AG08395 (cell line): ENCODE data around the gene DCTN4.
A peak's percentile ranks its signal among the peaks of the same experiment; 100 is the strongest.
"Not testable (repeated sequence)": the region's sequence is repeated elsewhere in the genome, so short reads cannot be mapped to it uniquely, and the experiment has no call there.

Source experiments
- DNase-seq: peaks from one replicate; pipeline ENCODE4 v3.0.0; 2012; ENCODE audit warnings: mixed read lengths, low spot score

DCTN4 gene

DNA sequence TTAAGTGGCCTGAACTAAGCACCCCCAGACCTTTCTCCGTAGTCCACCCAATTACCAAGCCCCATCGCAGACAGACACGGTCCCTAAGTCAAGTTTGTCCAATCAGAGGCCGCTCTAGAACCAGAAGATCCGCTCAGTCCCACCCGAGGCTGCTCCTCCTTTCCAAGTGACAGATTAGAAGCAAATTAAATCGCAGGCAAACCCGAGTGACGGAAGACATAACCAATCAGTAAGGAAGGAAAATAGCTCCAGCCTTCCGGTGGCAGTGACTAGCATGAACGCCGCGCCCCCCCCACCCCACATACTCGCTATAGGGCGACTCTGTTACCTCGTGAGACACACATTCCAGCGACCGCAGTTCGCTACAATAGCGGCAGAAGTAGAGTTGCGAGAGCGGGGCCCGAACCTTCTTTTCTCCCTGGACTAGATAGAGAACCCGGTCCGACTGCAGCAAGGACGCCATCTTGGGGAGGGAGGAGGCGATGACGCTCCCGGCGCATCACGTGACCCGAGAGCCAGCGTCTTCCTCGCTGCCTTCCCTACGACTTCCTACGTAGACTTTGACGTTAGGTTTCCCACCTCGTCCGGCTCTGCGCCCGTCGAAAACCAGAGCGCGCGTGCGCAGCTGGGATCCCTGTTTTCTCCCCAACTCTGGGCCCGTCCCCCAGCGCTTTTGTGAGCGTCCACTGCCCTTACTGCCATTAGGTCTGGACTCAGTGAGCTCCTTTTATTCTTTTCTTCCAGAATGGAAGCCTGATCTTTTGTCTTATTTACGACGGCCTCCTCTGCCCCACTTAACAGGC is at the start of gene DCTN4:
Gene DCTN4, minus strand, starts transcription at position 487 of the 803 bp plus-strand sequence. Its CDS starts 24 bp downstream, at position 463.
- DNase-seq, result peak; percentile 97

DNA sequence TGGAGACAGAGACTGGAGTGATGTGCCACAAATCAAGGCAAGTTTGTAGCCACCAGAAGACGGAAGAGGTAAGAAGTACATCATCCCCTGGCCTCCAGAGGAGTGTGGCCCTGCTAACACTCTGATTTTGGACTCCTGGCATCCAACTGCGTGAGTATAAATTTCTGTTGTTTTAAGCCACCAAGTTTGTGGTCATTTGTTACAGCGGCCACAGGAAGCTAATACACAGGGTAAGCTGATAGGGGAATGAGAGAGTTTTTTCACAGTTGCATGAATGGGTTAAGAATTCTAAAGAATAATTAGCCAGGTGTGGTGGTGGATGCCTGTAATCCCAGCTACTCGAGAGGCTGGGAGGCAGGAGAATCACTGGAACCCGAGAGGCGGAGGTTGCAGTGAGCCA is 45.6 kb upstream of the DCTN4 start:
- no peak for DNase-seq

GRCh38 chr5:150801117-150801927 is 42.5 kb upstream of the DCTN4 start:
- peak; percentile 77 for DNase-seq

DNA sequence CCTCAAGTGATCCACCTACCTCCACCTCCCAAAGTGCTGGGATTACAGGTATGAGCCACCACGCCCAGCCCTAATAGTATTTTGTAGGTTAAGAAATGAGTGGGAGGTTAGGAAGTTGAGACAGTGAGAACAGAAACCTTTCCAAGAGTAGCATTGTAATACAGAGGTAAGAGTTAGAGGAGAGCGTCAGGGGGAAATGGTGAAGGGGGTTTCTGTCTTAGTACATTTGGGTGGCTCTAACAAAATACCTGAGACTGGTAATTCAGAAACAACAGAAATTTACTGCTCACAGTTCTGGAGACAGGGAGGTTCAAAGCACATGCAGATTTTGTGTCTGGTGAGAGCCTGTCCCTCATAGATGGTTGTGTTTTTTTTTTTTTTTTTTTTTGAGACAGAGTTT is 38.6 kb upstream of the DCTN4 start:
- no peak for DNase-seq

DNA sequence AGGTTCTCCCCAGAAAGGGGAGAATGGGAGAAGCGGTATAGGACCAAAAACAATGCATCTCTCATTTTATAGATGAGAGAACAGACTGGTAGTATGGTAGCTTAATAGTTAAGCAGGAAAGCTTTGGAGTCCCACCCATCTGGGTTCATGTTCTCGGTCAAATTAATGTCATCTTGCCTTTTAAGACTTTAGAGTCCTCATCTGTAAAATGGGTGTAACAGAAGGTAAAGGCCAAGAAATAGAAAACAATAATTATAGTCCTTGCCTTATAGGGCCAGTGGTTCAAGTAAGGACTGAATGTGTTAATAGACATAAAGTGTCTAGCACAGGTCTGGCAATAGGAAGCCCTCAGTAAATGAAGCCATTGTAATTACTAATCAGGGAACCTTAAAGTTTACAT is 36.1 kb upstream of the DCTN4 start:
- DNase-seq, result no peak

GRCh38 chr5:150793423-150793888 is 34.6 kb upstream of the DCTN4 start:
- DNase-seq, result not testable (repeated sequence)

DNA sequence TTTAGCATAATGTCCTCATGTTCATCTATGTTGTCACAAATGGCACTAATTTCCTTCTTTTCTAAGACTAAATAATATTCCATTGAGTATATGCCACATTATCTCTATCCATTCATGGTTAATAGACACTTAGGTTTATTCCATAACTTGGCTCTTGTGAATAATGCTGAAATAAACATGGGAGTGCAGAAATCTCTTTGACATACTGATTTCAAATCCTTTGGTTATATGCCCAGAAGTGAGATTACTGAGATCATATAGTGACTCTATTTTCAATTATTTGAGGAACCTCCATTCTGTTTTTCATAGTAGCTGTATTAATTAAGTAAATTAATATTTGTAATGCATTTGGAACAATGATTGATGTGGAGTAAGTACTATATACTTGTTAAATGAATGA is 32.7 kb upstream of the DCTN4 start:
- DNase-seq, result no peak

DNA sequence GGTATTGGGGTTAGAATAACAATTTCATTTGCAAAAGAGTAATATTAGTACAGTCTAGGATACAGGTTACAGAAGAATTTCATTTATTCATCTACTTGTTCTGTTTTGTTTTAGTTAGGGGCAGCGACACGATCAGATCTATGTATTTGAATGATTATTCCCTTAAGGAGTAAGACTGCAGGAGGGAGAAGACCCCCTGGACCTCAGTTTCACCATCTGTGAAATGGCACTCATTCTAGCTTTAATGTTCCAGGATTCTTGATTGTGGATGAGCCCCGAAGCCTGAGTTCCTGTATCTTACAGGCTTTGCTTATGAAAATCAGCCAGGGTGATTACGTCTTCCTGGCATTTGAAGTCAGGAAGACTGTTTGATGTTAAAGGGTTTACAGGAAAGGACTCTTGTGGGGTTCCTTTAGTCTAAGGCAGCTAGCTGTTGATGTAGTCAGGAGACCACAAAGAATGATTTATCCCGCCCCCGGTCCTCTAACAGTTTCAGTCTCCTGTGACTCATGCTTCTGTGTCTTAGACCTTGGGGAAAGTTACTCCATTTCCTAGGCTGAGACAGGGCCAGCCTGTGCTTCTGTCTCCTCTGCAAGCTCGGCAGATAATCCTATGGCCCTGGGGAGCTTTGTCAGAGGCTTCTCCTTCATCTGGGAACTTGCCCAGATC is 31.3 kb upstream of the DCTN4 start:
- DNase-seq, result peak; percentile 94

DNA sequence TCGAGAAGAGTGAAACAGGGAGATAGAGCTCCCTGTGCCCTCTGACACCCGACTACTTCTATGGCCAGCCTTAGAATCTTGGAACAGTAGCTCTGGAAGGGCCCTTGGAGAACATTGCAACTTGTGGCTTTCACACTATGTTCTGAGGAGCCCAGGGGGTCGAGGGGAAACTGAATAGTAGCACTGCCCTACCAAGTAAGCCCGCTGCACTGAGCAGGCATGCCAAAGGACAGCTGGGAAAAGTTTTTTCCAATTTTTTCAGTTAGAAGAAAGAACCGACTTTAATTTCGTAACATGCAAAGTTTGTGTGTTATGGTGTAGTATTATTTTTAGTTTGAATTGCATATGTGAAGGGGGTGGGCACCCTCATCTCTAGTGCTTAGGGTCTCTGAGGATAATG is 30.6 kb upstream of the DCTN4 start:
- no peak for DNase-seq

DNA sequence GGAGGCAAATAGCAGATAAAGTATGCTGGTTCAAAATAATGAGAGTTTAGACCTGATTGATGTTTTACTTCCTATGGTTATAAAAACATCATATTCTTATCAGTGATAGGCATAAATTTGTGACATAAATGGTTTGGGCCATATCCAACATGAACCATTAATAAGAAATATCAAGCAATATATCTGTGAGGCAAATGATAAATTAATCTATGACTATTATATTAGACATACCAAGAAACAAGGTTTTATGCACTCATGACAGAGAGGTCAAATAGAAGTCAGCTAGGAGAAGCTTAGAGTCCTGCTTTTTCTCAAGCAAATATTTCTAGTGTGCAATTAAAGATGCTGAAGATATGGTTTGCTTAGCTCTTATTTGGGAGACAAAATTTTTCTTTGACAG is 30.2 kb upstream of the DCTN4 start:
- DNase-seq, result no peak

- no peak for DNase-seq
Observed at GRCh38 chr5:150787656-150788055, 28.8 kb upstream of the DCTN4 start.

GRCh38 chr5:150786876-150787275 is 28.1 kb upstream of the DCTN4 start:
- no peak for DNase-seq

DNA sequence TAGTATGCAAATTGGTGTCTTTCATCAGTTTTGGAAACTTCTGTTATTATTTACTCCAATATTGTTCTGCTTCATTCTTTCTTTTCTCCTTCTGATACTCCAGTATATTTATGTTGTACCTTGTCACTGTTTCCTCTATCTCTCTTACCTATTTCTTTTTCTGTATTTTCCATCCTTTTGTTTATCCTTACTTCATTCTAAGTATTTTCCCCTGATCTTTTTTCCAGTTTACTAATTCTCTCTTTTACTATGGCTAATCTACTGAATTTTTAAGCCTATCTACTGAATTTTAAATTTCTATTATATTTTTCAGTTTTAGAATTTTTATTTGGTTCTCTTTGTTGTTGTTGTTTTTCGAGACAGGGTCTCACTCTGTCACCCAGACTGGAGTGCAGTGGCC is 27.1 kb upstream of the DCTN4 start:
- DNase-seq, result no peak

GRCh38 chr5:150783422-150783928 is 24.7 kb upstream of the DCTN4 start:
- DNase-seq, result peak; percentile 88

DNA sequence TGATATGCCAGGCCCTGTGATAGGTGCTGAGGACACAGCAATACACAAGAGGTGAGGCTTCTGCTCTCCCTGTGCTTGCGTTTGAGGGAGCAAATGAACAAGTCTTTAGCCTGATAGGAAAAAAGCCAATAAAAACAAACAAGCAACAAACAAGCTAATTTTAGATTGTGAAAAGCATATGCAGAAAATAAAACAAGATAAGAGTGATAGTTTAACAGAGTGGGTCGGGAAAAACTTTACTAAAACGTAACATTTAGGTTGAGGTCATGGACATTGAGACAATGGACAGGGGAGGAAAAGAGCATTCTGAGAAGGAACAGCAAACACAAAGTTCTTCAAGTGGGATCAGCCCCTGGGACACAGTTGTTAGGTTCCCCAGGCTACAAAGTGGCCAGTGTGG is 24.0 kb upstream of the DCTN4 start:
- DNase-seq, result no peak

GRCh38 chr5:150781706-150782614 is 23.1 kb upstream of the DCTN4 start:
- DNase-seq, result peak; percentile 88

DNA sequence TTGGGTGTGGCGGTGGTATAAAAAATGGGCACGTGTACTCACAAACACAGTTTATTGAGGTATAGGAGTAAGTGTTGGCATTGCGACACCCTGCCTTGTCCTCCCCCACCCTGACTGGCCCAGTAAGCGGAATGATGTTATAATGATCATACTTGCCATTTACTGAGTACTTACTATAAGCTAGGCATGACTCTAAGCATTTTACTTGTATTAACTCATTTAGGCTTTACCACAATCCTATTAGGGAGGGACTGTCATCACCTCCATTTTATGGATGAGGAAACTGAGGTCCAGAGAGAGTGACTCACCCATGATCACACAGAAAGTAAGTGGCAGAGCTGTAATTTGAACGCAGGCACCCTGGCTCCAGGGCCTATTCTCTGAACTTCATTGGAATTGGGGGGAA is 22.0 kb upstream of the DCTN4 start:
- peak; percentile 58 for DNase-seq

GRCh38 chr5:150780187-150780692 is 21.4 kb upstream of the DCTN4 start:
- DNase-seq, result peak; percentile 43

- DNase-seq, result peak; percentile 24
Observed at GRCh38 chr5:150779397-150780186, 20.8 kb upstream of the DCTN4 start.
